ENCODE data around the gene CARD8. TPM values are rescaled to one million over a fixed set of nuclear protein-coding genes. Genes with fewer than 3 reads are reported as not detected.
A peak's percentile ranks its signal among the peaks of the same experiment; 100 is the strongest.
"Not testable (repeated sequence)": the region's sequence is repeated elsewhere in the genome, so short reads cannot be mapped to it uniquely, and the experiment has no call there.

The CARD8 gene
- total and polyA plus RNA-seq, 9 donors, result 29.3 to 42.6 (median 35.7) TPM

- not testable (repeated sequence) for H3K9me3 ChIP-seq (replicated peaks; ENCODE audit: control insufficient read depth, low read depth, low read length); H3K36me3 ChIP-seq (ENCODE audit: control insufficient read depth, insufficient read depth, low read length); DNase-seq; H3K4me1 ChIP-seq (ENCODE audit: control insufficient read depth, insufficient read depth, low read length); H3K27ac ChIP-seq (ENCODE audit: low read length); H3K27me3 ChIP-seq (ENCODE audit: control insufficient read depth, insufficient read depth, low read length); H3K4me3 ChIP-seq (ENCODE audit: low read length)
- 50% methylated on average over 2 of the region's 11 CpGs for WGBS (ENCODE audit: insufficient coverage)
Measured at GRCh38 chr19:48291489-48291815, 35.7 kb upstream of the CARD8 start.

GRCh38 chr19:48290771-48291488, 35.2 kb upstream of the CARD8 start:
- WGBS (ENCODE audit: insufficient coverage), result under 1% methylated on average over 42 of the region's 45 CpGs
- Histone ChIP-seq H3K4me3 (ENCODE audit: low read length) (peak overlapping the region; percentile 59), H3K36me3 (ENCODE audit: control insufficient read depth, insufficient read depth, low read length) (peaks cover 10% of the 10 kb centered on the region), H3K27ac (ENCODE audit: low read length) (peak overlapping the region; percentile 89), H3K9me3 (replicated peaks; ENCODE audit: control insufficient read depth, low read depth, low read length) (peaks cover 2% of the 10 kb centered on the region), H3K27me3 (ENCODE audit: control insufficient read depth, insufficient read depth, low read length) (no peaks in the 10 kb centered on the region), H3K4me1 (ENCODE audit: control insufficient read depth, insufficient read depth, low read length) (peaks cover 6% of the 10 kb centered on the region)
- DNase-seq, result peak; percentile 93

DNA sequence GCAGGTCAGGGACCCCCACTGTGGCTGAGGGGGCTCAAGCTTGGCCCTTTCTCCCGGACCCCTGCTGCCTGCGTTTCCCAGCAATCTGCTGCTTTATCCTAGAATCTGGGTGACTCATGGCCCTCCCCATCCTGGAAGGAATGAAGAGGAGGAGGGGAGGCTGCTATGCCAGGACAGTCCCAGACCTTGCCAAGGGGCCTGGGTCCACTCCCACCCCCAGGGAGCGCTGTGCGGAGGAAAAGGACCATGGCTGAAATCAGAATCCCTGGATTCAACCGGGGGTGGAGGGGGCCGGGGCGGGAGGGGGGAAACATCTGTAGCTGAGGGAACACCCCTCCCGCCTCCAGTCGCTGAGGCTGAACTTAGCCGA, 34.7 kb upstream of the CARD8 start:
- peak overlapping the region; percentile 59 for H3K4me3 ChIP-seq (ENCODE audit: low read length)
- peak; percentile 68 for DNase-seq
- H3K36me3 ChIP-seq (ENCODE audit: control insufficient read depth, insufficient read depth, low read length), result peaks cover 16% of the 10 kb centered on the region
- H3K27ac ChIP-seq (ENCODE audit: low read length), result peak overlapping the region; percentile 89
- H3K4me1 ChIP-seq (ENCODE audit: control insufficient read depth, insufficient read depth, low read length), result peaks cover 6% of the 10 kb centered on the region
- H3K9me3 ChIP-seq (replicated peaks; ENCODE audit: control insufficient read depth, low read depth, low read length), result peaks cover 2% of the 10 kb centered on the region
- no peaks in the 10 kb centered on the region for H3K27me3 ChIP-seq (ENCODE audit: control insufficient read depth, insufficient read depth, low read length)
- WGBS (ENCODE audit: insufficient coverage), result 0% methylated on average over 2 of the region's 10 CpGs

DNA sequence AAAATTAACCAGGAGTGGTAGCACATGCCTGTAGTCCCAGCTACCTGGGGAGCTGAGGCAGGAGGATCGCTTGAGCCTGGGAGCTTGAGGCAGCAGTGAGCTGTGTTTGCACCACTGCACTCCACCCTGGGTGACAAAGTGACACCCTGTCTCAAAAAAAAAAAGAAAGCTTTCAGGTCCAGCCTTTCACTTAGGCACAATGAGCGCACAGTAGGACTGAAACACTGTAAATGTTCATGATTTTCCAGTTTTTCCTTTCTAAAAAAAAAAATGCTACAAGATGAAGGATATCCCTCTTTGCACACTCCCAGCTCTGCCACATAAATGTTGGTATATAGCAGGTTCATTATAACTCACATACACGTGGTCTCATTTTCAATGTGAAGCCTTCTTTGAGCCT, 32.0 kb upstream of the CARD8 start:
- Histone ChIP-seq H3K27me3 (ENCODE audit: control insufficient read depth, insufficient read depth, low read length) (no peaks in the 10 kb centered on the region), H3K27ac (ENCODE audit: low read length) (no peak overlapping the region), H3K4me1 (ENCODE audit: control insufficient read depth, insufficient read depth, low read length) (peaks cover 6% of the 10 kb centered on the region), H3K4me3 (ENCODE audit: low read length) (no peak overlapping the region), H3K9me3 (replicated peaks; ENCODE audit: control insufficient read depth, low read depth, low read length) (peaks cover 5% of the 10 kb centered on the region), H3K36me3 (ENCODE audit: control insufficient read depth, insufficient read depth, low read length) (peaks cover 28% of the 10 kb centered on the region)
- DNase-seq, result no peak
- WGBS (ENCODE audit: insufficient coverage), result 88% methylated on average over 1 of the region's 3 CpGs

DNA sequence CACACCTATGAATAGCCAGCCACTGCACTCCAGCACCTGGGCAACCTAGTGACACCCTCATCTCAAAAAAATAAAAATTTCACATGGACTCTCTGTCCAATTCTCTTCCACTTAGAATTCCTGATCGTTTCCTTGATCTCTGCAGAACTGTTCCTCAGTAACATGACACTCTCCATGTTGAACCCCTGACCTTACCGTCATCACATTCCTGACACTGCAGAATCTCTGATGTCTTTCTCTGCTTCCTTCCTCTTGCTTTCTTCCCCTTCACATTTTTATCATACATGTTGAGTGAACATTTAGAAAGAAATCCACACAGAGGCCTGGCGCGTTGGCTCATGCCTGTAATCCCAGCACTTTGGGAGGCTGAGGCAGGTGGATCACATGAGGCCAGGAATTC, 29.2 kb upstream of the CARD8 start:
- Histone ChIP-seq H3K4me1 (ENCODE audit: control insufficient read depth, insufficient read depth, low read length) (no peaks in the 10 kb centered on the region), H3K27me3 (ENCODE audit: control insufficient read depth, insufficient read depth, low read length) (no peaks in the 10 kb centered on the region), H3K9me3 (replicated peaks; ENCODE audit: control insufficient read depth, low read depth, low read length) (peaks cover 5% of the 10 kb centered on the region), H3K27ac (ENCODE audit: low read length) (no peak overlapping the region), H3K4me3 (ENCODE audit: low read length) (no peak overlapping the region), H3K36me3 (ENCODE audit: control insufficient read depth, insufficient read depth, low read length) (peaks cover 40% of the 10 kb centered on the region)
- 62% methylated on average over 3 of the region's 4 CpGs for WGBS (ENCODE audit: insufficient coverage)
- DNase-seq, result no peak

GRCh38 chr19:48283908-48284307, 28.2 kb upstream of the CARD8 start:
- no peak overlapping the region for H3K27ac ChIP-seq (ENCODE audit: low read length)
- H3K9me3 ChIP-seq (replicated peaks; ENCODE audit: control insufficient read depth, low read depth, low read length), result peaks cover 5% of the 10 kb centered on the region
- peaks cover 44% of the 10 kb centered on the region for H3K36me3 ChIP-seq (ENCODE audit: control insufficient read depth, insufficient read depth, low read length)
- no peak overlapping the region for H3K4me3 ChIP-seq (ENCODE audit: low read length)
- DNase-seq, result no peak
- WGBS (ENCODE audit: insufficient coverage), result 90% methylated on average over 2 of the region's 7 CpGs
- no peaks in the 10 kb centered on the region for H3K27me3 ChIP-seq (ENCODE audit: control insufficient read depth, insufficient read depth, low read length)
- H3K4me1 ChIP-seq (ENCODE audit: control insufficient read depth, insufficient read depth, low read length), result no peaks in the 10 kb centered on the region

DNA sequence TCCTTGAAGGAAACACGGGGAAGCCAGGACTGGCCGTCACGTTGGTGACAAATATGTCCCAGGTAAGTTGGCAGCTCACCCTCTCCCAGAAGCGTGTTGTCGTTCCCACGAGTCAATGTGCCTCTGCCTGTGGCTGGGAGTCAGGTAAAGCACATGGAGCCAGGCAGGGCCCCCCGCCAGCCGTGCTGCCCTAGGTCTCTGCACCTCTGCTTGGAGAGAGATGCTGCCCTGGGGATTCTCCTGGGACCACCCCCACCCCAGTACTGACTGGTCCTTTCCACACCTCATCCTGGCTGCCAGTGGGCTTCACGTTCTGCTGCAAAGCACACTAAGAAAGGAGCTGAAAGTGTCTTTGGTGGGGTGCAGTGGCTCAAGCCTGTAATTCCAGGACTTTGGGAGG, 24.0 kb upstream of the CARD8 start:
- WGBS (ENCODE audit: insufficient coverage), result 89% methylated on average over 8 of the region's 9 CpGs
- Histone ChIP-seq H3K9me3 (replicated peaks; ENCODE audit: control insufficient read depth, low read depth, low read length) (peaks cover 3% of the 10 kb centered on the region), H3K27me3 (ENCODE audit: control insufficient read depth, insufficient read depth, low read length) (no peaks in the 10 kb centered on the region), H3K4me3 (ENCODE audit: low read length) (no peak overlapping the region), H3K4me1 (ENCODE audit: control insufficient read depth, insufficient read depth, low read length) (no peaks in the 10 kb centered on the region), H3K36me3 (ENCODE audit: control insufficient read depth, insufficient read depth, low read length) (peaks cover 26% of the 10 kb centered on the region), H3K27ac (ENCODE audit: low read length) (no peak overlapping the region)
- no peak for DNase-seq

DNA sequence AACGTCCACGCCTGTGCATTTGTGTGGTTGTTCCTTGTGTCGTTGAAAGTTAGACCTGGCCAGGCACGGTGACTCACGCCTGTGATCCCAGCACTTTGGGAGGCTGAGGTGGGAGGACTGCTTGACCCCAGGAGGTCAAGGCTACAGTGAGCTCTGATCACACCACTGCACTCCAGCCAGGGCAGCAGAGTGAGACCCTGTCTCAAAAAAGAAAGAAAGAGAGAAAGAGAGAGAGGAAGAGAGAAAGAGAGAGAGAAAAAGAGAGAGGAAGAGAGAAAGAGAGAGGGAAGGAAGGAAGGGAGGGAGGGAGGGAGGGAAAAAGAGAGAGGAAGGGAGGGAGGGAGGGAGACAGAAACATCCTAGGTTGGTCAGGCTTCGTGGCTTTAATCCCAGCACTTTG, 19.2 kb upstream of the CARD8 start:
- DNase-seq, result no peak
- no peak overlapping the region for H3K27ac ChIP-seq (ENCODE audit: low read length)
- H3K36me3 ChIP-seq (ENCODE audit: control insufficient read depth, insufficient read depth, low read length), result peaks cover 4% of the 10 kb centered on the region
- 87% methylated on average over 5 of the region's 6 CpGs for WGBS (ENCODE audit: insufficient coverage)
- H3K9me3 ChIP-seq (replicated peaks; ENCODE audit: control insufficient read depth, low read depth, low read length), result no peaks in the 10 kb centered on the region
- no peaks in the 10 kb centered on the region for H3K27me3 ChIP-seq (ENCODE audit: control insufficient read depth, insufficient read depth, low read length)
- H3K4me1 ChIP-seq (ENCODE audit: control insufficient read depth, insufficient read depth, low read length), result peaks cover 5% of the 10 kb centered on the region
- no peak overlapping the region for H3K4me3 ChIP-seq (ENCODE audit: low read length)

DNA sequence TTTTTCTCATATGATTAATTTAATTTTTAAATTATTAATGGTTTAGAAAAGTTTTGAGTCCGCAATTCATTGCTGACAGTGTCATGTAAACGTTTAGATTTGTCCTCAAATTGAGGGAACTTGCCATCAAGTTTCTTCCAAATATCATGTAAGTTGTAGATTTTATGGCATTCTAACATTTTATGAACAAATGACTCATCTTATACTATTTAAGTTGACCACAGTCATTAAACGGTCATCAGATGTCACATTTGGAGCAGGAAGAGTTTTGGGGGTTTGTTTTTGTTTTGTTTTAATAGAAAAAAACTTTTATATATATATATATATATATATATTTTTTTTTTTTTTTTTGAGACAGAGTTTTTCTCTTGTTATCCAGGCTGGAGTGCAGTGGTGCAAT, 18.5 kb upstream of the CARD8 start:
- no peaks in the 10 kb centered on the region for H3K36me3 ChIP-seq (ENCODE audit: control insufficient read depth, insufficient read depth, low read length)
- WGBS (ENCODE audit: insufficient coverage), result no CpG with 5 or more reads among the region's 3 CpGs
- H3K9me3 ChIP-seq (replicated peaks; ENCODE audit: control insufficient read depth, low read depth, low read length), result no peaks in the 10 kb centered on the region
- H3K27ac ChIP-seq (ENCODE audit: low read length), result no peak overlapping the region
- no peaks in the 10 kb centered on the region for H3K27me3 ChIP-seq (ENCODE audit: control insufficient read depth, insufficient read depth, low read length)
- no peak for DNase-seq
- H3K4me3 ChIP-seq (ENCODE audit: low read length), result no peak overlapping the region
- peaks cover 5% of the 10 kb centered on the region for H3K4me1 ChIP-seq (ENCODE audit: control insufficient read depth, insufficient read depth, low read length)

- H3K4me3 ChIP-seq (ENCODE audit: low read length), result peak overlapping the region; percentile 70
- H3K27me3 ChIP-seq (ENCODE audit: control insufficient read depth, insufficient read depth, low read length), result no peaks in the 10 kb centered on the region
- WGBS (ENCODE audit: insufficient coverage), result 2% methylated on average over 37 of the region's 40 CpGs
- H3K9me3 ChIP-seq (replicated peaks; ENCODE audit: control insufficient read depth, low read depth, low read length), result no peaks in the 10 kb centered on the region
- H3K27ac ChIP-seq (ENCODE audit: low read length), result peak overlapping the region; percentile 92
- H3K36me3 ChIP-seq (ENCODE audit: control insufficient read depth, insufficient read depth, low read length), result no peaks in the 10 kb centered on the region
- DNase-seq, result peak; percentile 85
- peaks cover 5% of the 10 kb centered on the region for H3K4me1 ChIP-seq (ENCODE audit: control insufficient read depth, insufficient read depth, low read length)
Measured at GRCh38 chr19:48271531-48272151, 15.9 kb upstream of the CARD8 start.

All from muscle of leg (tissue), 11 donors.